NCI-H1092 (cell line): Measurements from ENCODE around the gene HHLA2.

Experiments used
- DNase-seq: peaks from one replicate; lab custom pipeline; 2025; lab: John Stamatoyannopoulos, UW

Gene HHLA2

GRCh38 chr3:108393128-108393900, 97.0 kb downstream of the HHLA2 start:
- no peak for DNase-seq

- DNase-seq = no peak
Measured at GRCh38 chr3:108394016-108394415, 97.7 kb downstream of the HHLA2 start.

GRCh38 chr3:108394563-108394962, 98.2 kb downstream of the HHLA2 start:
- DNase-seq = no peak

GRCh38 chr3:108396336-108396735, 100.0 kb downstream of the HHLA2 start:
- DNase-seq = no peak

- no peak for DNase-seq
Measured at GRCh38 chr3:108398510-108398909, 102.2 kb downstream of the HHLA2 start.

GRCh38 chr3:108401836-108402235, 105.5 kb downstream of the HHLA2 start:
- no peak for DNase-seq

GRCh38 chr3:108403198-108403597, 106.8 kb downstream of the HHLA2 start:
- no peak for DNase-seq

- DNase-seq = no peak
Measured at GRCh38 chr3:108403686-108404345, 107.5 kb downstream of the HHLA2 start.

GRCh38 chr3:108404368-108404767, 108.0 kb downstream of the HHLA2 start:
- DNase-seq = no peak

GRCh38 chr3:108406063-108406660, 109.8 kb downstream of the HHLA2 start:
- no peak for DNase-seq

- DNase-seq = peak; percentile 49
Measured at GRCh38 chr3:108406661-108407206, 110.4 kb downstream of the HHLA2 start.

GRCh38 chr3:108407886-108408285, 111.5 kb downstream of the HHLA2 start:
- DNase-seq = no peak

GRCh38 chr3:108408883-108409799, 112.8 kb downstream of the HHLA2 start:
- DNase-seq = no peak

- DNase-seq = no peak
Measured at GRCh38 chr3:108409800-108410178, 113.4 kb downstream of the HHLA2 start.

- DNase-seq = no peak
Measured at GRCh38 chr3:108410531-108410984, 114.2 kb downstream of the HHLA2 start.

- no peak for DNase-seq
Measured at GRCh38 chr3:108412121-108412750, 115.9 kb downstream of the HHLA2 start.

GRCh38 chr3:108414007-108414406, 117.7 kb downstream of the HHLA2 start:
- DNase-seq = no peak

GRCh38 chr3:108415661-108416060, 119.3 kb downstream of the HHLA2 start:
- DNase-seq = no peak

- no peak for DNase-seq
Measured at GRCh38 chr3:108416111-108416869, 119.9 kb downstream of the HHLA2 start.

GRCh38 chr3:108420926-108421325, 124.6 kb downstream of the HHLA2 start:
- DNase-seq = no peak
